H1 (cell line): ENCODE results near the gene UBE3A. TPM values are rescaled to one million over a fixed set of nuclear protein-coding genes. Genes with fewer than 3 reads are reported as not detected.

Experiments
- CTCF ChIA-PET: fragments of 300-600 bp; sonication (Branson Sonifier 250); formaldehyde crosslinking; loops from one replicate; lab custom pipeline; 2021; ENCODE audit not compliant: partially characterized antibody; lab: Charles Lee
- POLR2A ChIA-PET: fragments of 300-600 bp; sonication (Branson Sonifier 250); formaldehyde crosslinking; loops from one replicate; lab custom pipeline; 2021; ENCODE audit warnings: inconsistent platforms; ENCODE audit not compliant: partially characterized antibody; lab: Charles Lee
- DNase-seq, 2 experiments: peaks; one replicate each; pipeline versions ENCODE4 v3.0.0 to v3.0.0-alpha.2; 2010 to 2022; ENCODE audit warnings: low spot score in 2 of 2, low read depth in 1 of 2, mixed read lengths in 1 of 2
- FAIRE-seq: peaks from 2 replicates; lab custom pipeline; 2011; peaks lifted over from hg19 to GRCh38; lab: Jason Lieb, UNC
- H2AFZ ChIP-seq: 2 replicates; pipeline ENCODE4 v1.8.1; 2012; ENCODE audit warnings: low read length, inconsistent platforms
- H2AK5ac ChIP-seq: 2 replicates; pipeline ENCODE4 v1.6.1; 2013; ENCODE audit warnings: low read depth, low read length
- H2BK120ac ChIP-seq: replicated peaks from 2 replicates; pipeline ENCODE3; 2013; ENCODE audit warnings: low read depth, low read length, inconsistent platforms
- H2BK12ac ChIP-seq: 2 replicates; pipeline ENCODE4 v1.6.1; 2013; ENCODE audit warnings: low read depth, low read length
- H2BK15ac ChIP-seq: 2 replicates; pipeline ENCODE4 v1.6.1; 2013; ENCODE audit warnings: low read length
- H2BK20ac ChIP-seq: 2 replicates; pipeline ENCODE4 v1.6.1; 2013; ENCODE audit warnings: low read length
- H2BK5ac ChIP-seq: 2 replicates; pipeline ENCODE4 v1.6.1; 2013; ENCODE audit warnings: low read depth, low read length
- H3K14ac ChIP-seq: 2 replicates; pipeline ENCODE4 v1.6.1; 2013; ENCODE audit warnings: inconsistent platforms; ENCODE audit not compliant: insufficient read length
- H3K18ac ChIP-seq: 2 replicates; pipeline ENCODE4 v1.6.1; 2013; ENCODE audit warnings: low read length; ENCODE audit errors: extremely low read depth
- H3K23ac ChIP-seq: 2 replicates; pipeline ENCODE4 v1.6.1; 2013; ENCODE audit warnings: inconsistent platforms; ENCODE audit not compliant: insufficient read length
- H3K23me2 ChIP-seq: 2 replicates; pipeline ENCODE4 v1.6.1; 2013; ENCODE audit warnings: low read depth, low read length
- H3K27ac ChIP-seq: 2 replicates; pipeline ENCODE4 v1.6.1; 2011; ENCODE audit warnings: low read depth, low read length, inconsistent platforms
- H3K27me3 ChIP-seq, 4 experiments: replicated peaks in 1 of 4; 1 replicate in 1 of 4; 2 replicates in 3 of 4; pipeline versions ENCODE4 v1.6.1 to v1.8.1; 2011 to 2013; ENCODE audit warnings: low read length in 3 of 4, mild to moderate bottlenecking in 3 of 4, inconsistent platforms in 2 of 4, mixed read lengths in 2 of 4, moderate library complexity in 1 of 4; ENCODE audit not compliant: control insufficient read depth in 3 of 4, insufficient read depth in 3 of 4; ENCODE audit errors: extremely low read depth in 1 of 4
- H3K36me3 ChIP-seq, 4 experiments: 2 replicates each; pipeline versions ENCODE4 v1.6.1 to v1.8.1; 2011 to 2013; ENCODE audit warnings: mild to moderate bottlenecking in 4 of 4, low read length in 3 of 4, moderate library complexity in 2 of 4, control low read depth in 1 of 4, inconsistent platforms in 1 of 4; ENCODE audit not compliant: insufficient read depth in 4 of 4, control insufficient read depth in 2 of 4
- H3K4ac ChIP-seq: replicated peaks from 2 replicates; pipeline ENCODE3; 2013; ENCODE audit warnings: low read length, low read depth, mixed read lengths, inconsistent platforms; ENCODE audit not compliant: insufficient read length
- H3K4me1 ChIP-seq, 4 experiments: replicated peaks in 1 of 4; 1 replicate in 1 of 4; 2 replicates in 3 of 4; pipeline versions ENCODE4 v1.6.1 to v1.8.1; 2011 to 2013; ENCODE audit warnings: low read length in 3 of 4, inconsistent platforms in 2 of 4, mixed read lengths in 1 of 4; ENCODE audit not compliant: insufficient read depth in 4 of 4, control insufficient read depth in 3 of 4
- H3K4me2 ChIP-seq, 2 experiments: 2 replicates each; pipeline versions ENCODE4 v1.6.1 to v1.8.1; 2011 to 2013; ENCODE audit warnings: low read depth in 2 of 2, low read length in 2 of 2, control low read depth in 1 of 2, inconsistent platforms in 1 of 2, mild to moderate bottlenecking in 1 of 2; ENCODE audit not compliant: insufficient read depth in 1 of 2
- H3K4me3 ChIP-seq, 4 experiments: fragments of 200-600, 300-600 bp in 1 of 4; sonication (generic), shearing (Covaris generic), sonication (Bioruptor Twin) in 1 of 4; 2 replicates each; pipeline versions ENCODE4 v1.5.1 to v1.8.1; 2011 to 2016; ENCODE audit warnings: low read length in 4 of 4, low read depth in 3 of 4, control low read depth in 2 of 4, inconsistent platforms in 2 of 4, mild to moderate bottlenecking in 2 of 4, mixed read lengths in 1 of 4, moderate library complexity in 1 of 4; ENCODE audit not compliant: insufficient read depth in 2 of 4; ENCODE audit errors: extremely low read depth in 1 of 4
- H3K56ac ChIP-seq: replicated peaks from 2 replicates; pipeline ENCODE3; 2013; ENCODE audit warnings: low read depth, mild to moderate bottlenecking, mixed read lengths, low read length, inconsistent platforms; ENCODE audit not compliant: insufficient read length
- H3K79me1 ChIP-seq: 2 replicates; pipeline ENCODE4 v1.6.1; 2013; ENCODE audit warnings: low read depth, low read length, control low read depth
- H3K79me2 ChIP-seq, 2 experiments: 2 replicates each; pipeline versions ENCODE4 v1.6.1 to v1.8.1; 2012 to 2013; ENCODE audit warnings: low read length in 2 of 2, mild to moderate bottlenecking in 2 of 2, inconsistent platforms in 1 of 2; ENCODE audit not compliant: insufficient read depth in 2 of 2, control insufficient read depth in 1 of 2
- H3K9ac ChIP-seq, 4 experiments: replicated peaks in 1 of 4; 1 replicate in 1 of 4; 2 replicates in 3 of 4; pipeline versions ENCODE4 v1.6.1 to v1.8.1; 2011 to 2013; ENCODE audit warnings: low read depth in 3 of 4, low read length in 3 of 4, control low read depth in 2 of 4, mild to moderate bottlenecking in 2 of 4, moderate library complexity in 2 of 4, inconsistent platforms in 1 of 4; ENCODE audit errors: extremely low read depth in 1 of 4
- H3K9me3 ChIP-seq, 2 experiments: 2 replicates each; pipeline versions ENCODE4 v1.6.1 to v1.8.1; 2012 to 2013; ENCODE audit warnings: mild to moderate bottlenecking in 2 of 2, moderate library complexity in 2 of 2, control low read depth in 1 of 2, inconsistent platforms in 1 of 2, low read depth in 1 of 2, low read length in 1 of 2, mixed read lengths in 1 of 2; ENCODE audit not compliant: insufficient read depth in 2 of 2
- H4K20me1 ChIP-seq, 2 experiments: replicated peaks in 1 of 2; 2 replicates each; pipeline versions ENCODE3 to v1.8.1; 2011 to 2013; ENCODE audit warnings: inconsistent platforms in 2 of 2, low read length in 2 of 2, mild to moderate bottlenecking in 1 of 2; ENCODE audit not compliant: insufficient read depth in 2 of 2, control insufficient read depth in 1 of 2
- H4K5ac ChIP-seq: 2 replicates; pipeline ENCODE4 v1.6.1; 2013; ENCODE audit warnings: low read length, low read depth, mixed read lengths, inconsistent platforms; ENCODE audit not compliant: insufficient read length
- H4K8ac ChIP-seq: 2 replicates; pipeline ENCODE4 v1.8.0; 2013; ENCODE audit warnings: mild to moderate bottlenecking, moderate library complexity, low read length, inconsistent platforms; ENCODE audit not compliant: insufficient read depth; ENCODE audit errors: extremely low read depth
- H4K91ac ChIP-seq: replicated peaks from 2 replicates; pipeline ENCODE3; 2013; ENCODE audit warnings: low read length, mixed read lengths, inconsistent platforms; ENCODE audit not compliant: insufficient read length
- ASH2L ChIP-seq: fragments of 200-600, 300-600 bp; sonication (generic); IDR thresholded peaks from one replicate; pipeline ENCODE4 v1.7.1; 2017; ENCODE audit warnings: low read length
- GABPA ChIP-seq: IDR thresholded peaks from 2 replicates; pipeline ENCODE4 v1.6.1; 2011; ENCODE audit warnings: mild to moderate bottlenecking, low read length, moderate library complexity, borderline replicate concordance; ENCODE audit not compliant: insufficient read depth
- GTF2F1 ChIP-seq: IDR thresholded peaks from 2 replicates; pipeline ENCODE4 v1.6.1; 2012; ENCODE audit warnings: low read depth, low read length, improper control_type of control experiment, borderline replicate concordance
- SP1 ChIP-seq: IDR thresholded peaks from 2 replicates; pipeline ENCODE4 v1.6.1; 2011; ENCODE audit warnings: low read depth, low read length
- SUZ12 ChIP-seq: fragments of 200-600 bp; sonication (generic); IDR thresholded peaks from 2 replicates; pipeline ENCODE4 v1.6.1; 2012; ENCODE audit warnings: mild to moderate bottlenecking, inconsistent platforms, low read length, moderate library complexity, mixed read lengths
- TBP ChIP-seq: IDR thresholded peaks from 2 replicates; pipeline ENCODE4 v1.6.1; 2011; ENCODE audit warnings: low read depth, low read length, improper control_type of control experiment
- TEAD4 ChIP-seq: IDR thresholded peaks from 2 replicates; pipeline ENCODE4 v1.6.1; 2012; ENCODE audit warnings: low read depth, low read length, inconsistent platforms, mixed read lengths
- WGBS, 2 experiments: shearing (Covaris generic) in 1 of 2; methylation state at CpG; one replicate each; pipeline versions ENCODE4 v1.1.6 to v1.1.7; 2013 to 2015; ENCODE audit warnings: low lambda C conversion rate in 2 of 2, mixed read lengths in 2 of 2, inconsistent platforms in 1 of 2, low coverage in 1 of 2, missing lambda C conversion rate in 1 of 2; ENCODE audit not compliant: insufficient replicate concordance in 2 of 2, insufficient coverage in 1 of 2, insufficient read length in 1 of 2; ENCODE audit errors: extremely low coverage in 1 of 2, missing lambda C conversion rate in 1 of 2; 5-methylcytosine and 5-hydroxymethylcytosine counted together
- polyA plus RNA-seq, 7 experiments: library from polyadenylated mRNA; depleted of rRNA in 3 of 7; stranded (reverse) in 5 of 7; unstranded in 2 of 7; fragments of >200 nt in 5 of 7; fragments of 200-250 nt in 2 of 7; gene quantifications; 1 replicate in 5 of 7; 2 replicates in 1 of 7; 4 replicates in 1 of 7; pipeline versions ENCODE4 v1.2.1 to v1.2.3, GENCODE V29; 2011 to 2013; ENCODE audit warnings: missing spikeins in 2 of 7, mixed read lengths in 2 of 7
- total RNA-seq: library from RNA; stranded (reverse); fragmentation: NEBNext Ultra II Directional; extraction: Animal tissue kit (Norgen Biotek cat#: 25700); gene quantifications from 2 replicates; pipeline ENCODE4 v1.2.1, GENCODE V29; 2021

UBE3A gene
- total and polyA plus RNA-seq, 2 of the 8 experiments (the other 6 are each of a cell fraction or from before 2014, with no cell fraction given), result 13.8 to 110 TPM

- no peak overlapping the region for H3K18ac ChIP-seq
- CTCF ChIA-PET, result interaction anchor here (0.7 kb wide), 1 partner anchor 68 kb away, joined by 3 read pairs; no protein-coding TSS in a partner anchor
- no peak overlapping the region for H2AFZ ChIP-seq
- no peak overlapping the region for H4K8ac ChIP-seq
- no peak overlapping the region for H3K4me2 ChIP-seq
- POLR2A ChIA-PET, result no interaction called here
- H3K23ac ChIP-seq, result no peak overlapping the region
- no peak for DNase-seq
- no peak overlapping the region for H3K56ac ChIP-seq
- no peak overlapping the region for H2BK5ac ChIP-seq
- peaks cover 0 to 10% (median 0%) of the 10 kb centered on the region in 4 experiments; a peak in 2 of 8 replicates for H3K36me3 ChIP-seq
- H3K79me2 ChIP-seq, result peaks cover 3 to 94% of the 10 kb centered on the region in 2 experiments; a peak in 3 of 4 replicates
- H4K91ac ChIP-seq, result no peak overlapping the region
- 85% methylated on average over 5 of the region's 5 CpGs; no CpG with 5 or more reads in 1 of the 2 experiments for WGBS, 2 experiments
- H3K27me3 ChIP-seq, result no peaks in the 10 kb centered on the region
- no peaks in the 10 kb centered on the region for H3K9me3 ChIP-seq
- H3K14ac ChIP-seq, result no peak overlapping the region
- H4K5ac ChIP-seq, result no peak overlapping the region
- no peak for TF ChIP-seq GABPA
- no peak for TF ChIP-seq ASH2L
- no peak for TF ChIP-seq TBP
- no peak for TF ChIP-seq TEAD4
- TF ChIP-seq SUZ12, result no peak
- no peak for TF ChIP-seq SP1
- no peak for TF ChIP-seq GTF2F1
- no peak overlapping the region for H3K4me3 ChIP-seq
- no peak overlapping the region for H3K4ac ChIP-seq
- H2BK15ac ChIP-seq, result no peak overlapping the region
- no peaks in the 10 kb centered on the region for H3K4me1 ChIP-seq
- no peak overlapping the region for H3K27ac ChIP-seq
- H3K79me1 ChIP-seq, result no peaks in the 10 kb centered on the region
- no peaks in the 10 kb centered on the region for H3K23me2 ChIP-seq
- H2AK5ac ChIP-seq, result no peak overlapping the region
- no peak overlapping the region for H2BK20ac ChIP-seq
- peaks cover 1 to 4% of the 10 kb centered on the region in 2 experiments for H4K20me1 ChIP-seq
- no peak for FAIRE-seq
- H2BK120ac ChIP-seq, result no peak overlapping the region
- H3K9ac ChIP-seq, result no peak overlapping the region
- H2BK12ac ChIP-seq, result no peak overlapping the region
Observed at GRCh38 chr15:25381579-25381978, 57.2 kb downstream of the UBE3A start.
